ENCODE data around the gene ATAD2B.

Gene ATAD2B

GRCh38 chr2:23912054-23912453, 14.9 kb downstream of the ATAD2B start:
- no peak for DNase-seq (ENCODE audit: low read depth in 2 of 2)

GRCh38 chr2:23905155-23905554, 21.8 kb downstream of the ATAD2B start:
- no peak for DNase-seq (ENCODE audit: low read depth in 2 of 2)

- no peak for DNase-seq (ENCODE audit: low read depth in 2 of 2)
These were observed 22.2 kb downstream of the ATAD2B start for GRCh38 chr2:23904692-23905091.

GRCh38 chr2:23904215-23904614, 22.7 kb downstream of the ATAD2B start:
- no peak for DNase-seq (ENCODE audit: low read depth in 2 of 2)

- DNase-seq (ENCODE audit: low read depth in 2 of 2): no peak
These were observed 23.9 kb downstream of the ATAD2B start for GRCh38 chr2:23903034-23903433.

GRCh38 chr2:23901966-23902846, 24.7 kb downstream of the ATAD2B start:
- DNase-seq (ENCODE audit: low read depth in 2 of 2): no peak

GRCh38 chr2:23900541-23901322, 26.2 kb downstream of the ATAD2B start:
- DNase-seq (ENCODE audit: low read depth in 2 of 2): peak; percentile 58 to 67

- DNase-seq (ENCODE audit: low read depth in 2 of 2): no peak
These were observed 26.8 kb downstream of the ATAD2B start for GRCh38 chr2:23900133-23900532.

- no peak for DNase-seq (ENCODE audit: low read depth in 2 of 2)
These were observed 55.7 kb downstream of the ATAD2B start for GRCh38 chr2:23871206-23871605.

- DNase-seq (ENCODE audit: low read depth in 2 of 2): no peak
These were observed 59.5 kb downstream of the ATAD2B start for GRCh38 chr2:23867449-23867848.

GRCh38 chr2:23862716-23863426, 64.1 kb downstream of the ATAD2B start:
- no peak for DNase-seq (ENCODE audit: low read depth in 2 of 2)

GRCh38 chr2:23861952-23862351, 65.0 kb downstream of the ATAD2B start:
- no peak for DNase-seq (ENCODE audit: low read depth in 2 of 2)

- DNase-seq (ENCODE audit: low read depth in 2 of 2): no peak
These were observed 66.9 kb downstream of the ATAD2B start for GRCh38 chr2:23859983-23860382.

GRCh38 chr2:23859234-23859633, 67.7 kb downstream of the ATAD2B start:
- DNase-seq (ENCODE audit: low read depth in 2 of 2): no peak

GRCh38 chr2:23850564-23851256, 76.2 kb downstream of the ATAD2B start:
- DNase-seq (ENCODE audit: low read depth in 2 of 2): no peak

GRCh38 chr2:23844905-23845304, 82.0 kb downstream of the ATAD2B start:
- no peak for DNase-seq (ENCODE audit: low read depth in 2 of 2)

GRCh38 chr2:23843051-23843976, 83.6 kb downstream of the ATAD2B start:
- DNase-seq (ENCODE audit: low read depth in 2 of 2): peak in 1 of 2 experiments; percentile 5

GRCh38 chr2:23839919-23840578, 86.9 kb downstream of the ATAD2B start:
- no peak for DNase-seq (ENCODE audit: low read depth in 2 of 2)

- DNase-seq (ENCODE audit: low read depth in 2 of 2): no peak
These were observed 87.9 kb downstream of the ATAD2B start for GRCh38 chr2:23838996-23839395.

- no peak for DNase-seq (ENCODE audit: low read depth in 2 of 2)
These were observed 88.3 kb downstream of the ATAD2B start for GRCh38 chr2:23838581-23838980.
